Right lobe of liver (tissue), 4 donors: ENCODE measurements around the gene CACNA1C.

Source experiments
- POLR2A ChIP-seq: fragments of 450-650 bp; IDR thresholded peaks from one replicate; pipeline ENCODE4 v1.6.1; 2017; ENCODE audit warnings: antibody characterized with exemption, mild to moderate bottlenecking
- TF ChIP-seq, protein P1 (sequence below), 4 donors: fragments of 200-600 bp in 3 of 4; fragments of 450-650 bp in 1 of 4; IDR thresholded peaks; one replicate each; pipeline versions ENCODE4 v1.5.1 to v1.8.0; 2016 to 2022; ENCODE audit warnings: antibody characterized with exemption in 4 of 4, mild to moderate bottlenecking in 2 of 4
- donor health status: DM: no; HTN: no; CAD: no.
- donor health status: DM: no; HTN: no; CAD: no.
- donor health status: DM: no; HTN: yes; CAD: no.

DNA sequence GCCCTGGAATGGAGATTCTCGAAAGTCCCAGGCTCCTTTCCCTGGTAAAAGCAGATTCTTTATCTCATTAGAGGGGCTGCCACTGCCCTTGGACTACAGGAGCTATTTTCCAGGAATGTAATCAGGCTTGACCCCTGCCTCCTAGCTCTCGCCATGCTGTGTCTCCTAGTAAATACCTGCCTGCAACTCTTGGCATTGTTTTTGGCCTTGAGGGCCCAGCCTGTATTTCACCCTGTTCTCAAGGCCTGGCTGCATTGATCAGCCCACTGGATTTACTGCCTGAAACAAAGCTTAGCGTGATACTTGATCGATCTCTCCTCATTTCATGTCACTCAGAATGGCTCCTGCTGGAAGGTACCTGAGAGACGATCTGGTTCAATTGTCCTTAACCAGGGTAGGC, 273.7 kb downstream of the CACNA1C start:
- TF ChIP-seq, protein P1, sequence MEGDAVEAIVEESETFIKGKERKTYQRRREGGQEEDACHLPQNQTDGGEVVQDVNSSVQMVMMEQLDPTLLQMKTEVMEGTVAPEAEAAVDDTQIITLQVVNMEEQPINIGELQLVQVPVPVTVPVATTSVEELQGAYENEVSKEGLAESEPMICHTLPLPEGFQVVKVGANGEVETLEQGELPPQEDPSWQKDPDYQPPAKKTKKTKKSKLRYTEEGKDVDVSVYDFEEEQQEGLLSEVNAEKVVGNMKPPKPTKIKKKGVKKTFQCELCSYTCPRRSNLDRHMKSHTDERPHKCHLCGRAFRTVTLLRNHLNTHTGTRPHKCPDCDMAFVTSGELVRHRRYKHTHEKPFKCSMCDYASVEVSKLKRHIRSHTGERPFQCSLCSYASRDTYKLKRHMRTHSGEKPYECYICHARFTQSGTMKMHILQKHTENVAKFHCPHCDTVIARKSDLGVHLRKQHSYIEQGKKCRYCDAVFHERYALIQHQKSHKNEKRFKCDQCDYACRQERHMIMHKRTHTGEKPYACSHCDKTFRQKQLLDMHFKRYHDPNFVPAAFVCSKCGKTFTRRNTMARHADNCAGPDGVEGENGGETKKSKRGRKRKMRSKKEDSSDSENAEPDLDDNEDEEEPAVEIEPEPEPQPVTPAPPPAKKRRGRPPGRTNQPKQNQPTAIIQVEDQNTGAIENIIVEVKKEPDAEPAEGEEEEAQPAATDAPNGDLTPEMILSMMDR (IDR thresholded peaks at IDR 0.05) = no peak
- no peak for TF ChIP-seq POLR2A
